Endothelial cell of umbilical vein (primary cell): ENCODE measurements around the gene KLHL5.

ENCODE experiments used
- CTCF ChIP-seq, 2 donors: IDR thresholded peaks; 1 replicate in 1 of 2; 2 replicates in 1 of 2; pipeline ENCODE4 v1.5.1; 2011; ENCODE audit warnings: low read length in 2 of 2, mild to moderate bottlenecking in 2 of 2, moderate library complexity in 2 of 2, control low read depth in 1 of 2, inconsistent platforms in 1 of 2, low read depth in 1 of 2; ENCODE audit not compliant: insufficient read depth in 1 of 2; ENCODE audit errors: extremely low read depth in 1 of 2
- EZH2 ChIP-seq: IDR thresholded peaks from 2 replicates; pipeline ENCODE4 v1.6.1; 2012; ENCODE audit warnings: borderline replicate concordance, low read depth, mild to moderate bottlenecking, moderate library complexity, low read length, inconsistent platforms; ENCODE audit not compliant: severe bottlenecking
- FOS ChIP-seq: IDR thresholded peaks from 2 replicates; pipeline ENCODE4 v1.6.1; 2011; ENCODE audit warnings: mild to moderate bottlenecking, low read length, moderate library complexity, borderline replicate concordance; ENCODE audit not compliant: insufficient read depth
- GATA2 ChIP-seq: IDR thresholded peaks from 2 replicates; pipeline ENCODE4 v1.7.0; 2011; ENCODE audit warnings: low read depth, mild to moderate bottlenecking, moderate library complexity, mixed read lengths, low read length; ENCODE audit not compliant: insufficient read length, insufficient read depth
- JUN ChIP-seq: IDR thresholded peaks from 2 replicates; pipeline ENCODE4 v1.6.1; 2011; ENCODE audit warnings: borderline replicate concordance, low read depth; ENCODE audit not compliant: insufficient read length, insufficient read depth
- MYC ChIP-seq: IDR thresholded peaks from one replicate; pipeline ENCODE4 v1.6.1; 2011; ENCODE audit warnings: mild to moderate bottlenecking, low read depth, low read length
- POLR2A ChIP-seq: IDR thresholded peaks from 2 replicates; pipeline ENCODE4 v1.6.1; 2012; ENCODE audit warnings: low read depth, mild to moderate bottlenecking, control low read depth, low read length
- POLR2AphosphoS5 ChIP-seq: IDR thresholded peaks from 2 replicates; pipeline ENCODE4 v1.6.1; 2012; ENCODE audit warnings: low read depth, mild to moderate bottlenecking, control low read depth, low read length, moderate library complexity; ENCODE audit not compliant: insufficient read depth
- TF ChIP-seq, protein P1 (sequence below): IDR thresholded peaks from 2 replicates; pipeline ENCODE4 v1.6.1; 2011; ENCODE audit not compliant: insufficient read depth, insufficient read length

- no peak for TF ChIP-seq CTCF (IDR thresholded peaks at IDR 0.05; ENCODE audit: extremely low read depth in 1 of 2, insufficient read depth in 1 of 2, low read depth in 1 of 2, low read length in 2 of 2)
- no peak for TF ChIP-seq EZH2
- TF ChIP-seq POLR2A: no peak
- no peak for TF ChIP-seq POLR2AphosphoS5
- no peak for TF ChIP-seq MYC
- TF ChIP-seq, protein P1, sequence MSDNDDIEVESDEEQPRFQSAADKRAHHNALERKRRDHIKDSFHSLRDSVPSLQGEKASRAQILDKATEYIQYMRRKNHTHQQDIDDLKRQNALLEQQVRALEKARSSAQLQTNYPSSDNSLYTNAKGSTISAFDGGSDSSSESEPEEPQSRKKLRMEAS: no peak
- no peak for TF ChIP-seq GATA2
- TF ChIP-seq FOS: no peak
- no peak for TF ChIP-seq JUN
Observed at GRCh38 chr4:39133623-39134022, 71.6 kb downstream of the KLHL5 start.
